Lung (tissue), 12 donors: ENCODE measurements around the gene MDM1. TPM values are rescaled to one million over a fixed set of nuclear protein-coding genes. Genes with fewer than 3 reads are reported as not detected.

ENCODE experiments used
- ATAC-seq: fragments of 200-7000 bp; cut with Tn5 transposase; one replicate; pipeline ENCODE4 v1.9.1; 2020; ENCODE audit warnings: moderate number of reproducible peaks; ENCODE audit not compliant: insufficient read depth, low FRiP score
- DNase-seq, 3 donors: peaks; one replicate each; pipeline ENCODE4 v3.0.0-alpha.2; 2013 to 2017
- H3K27ac ChIP-seq, 2 donors: one replicate each; pipeline ENCODE4 v1.5.1; 2013; ENCODE audit warnings: mild to moderate bottlenecking in 2 of 2, moderate library complexity in 2 of 2, control low read depth in 1 of 2, inconsistent platforms in 1 of 2, low read depth in 1 of 2, low read length in 1 of 2
- H3K27me3 ChIP-seq, 3 donors: one replicate each; pipeline ENCODE4 v1.5.1; 2013; ENCODE audit warnings: low read length in 2 of 3; ENCODE audit not compliant: control insufficient read depth in 3 of 3, insufficient read depth in 3 of 3
- H3K36me3 ChIP-seq, 4 donors: one replicate each; pipeline ENCODE4 v1.5.1; 2013; ENCODE audit warnings: low read length in 4 of 4, mild to moderate bottlenecking in 1 of 4, moderate library complexity in 1 of 4; ENCODE audit not compliant: control insufficient read depth in 4 of 4, insufficient read depth in 4 of 4
- H3K4me1 ChIP-seq, 5 donors: one replicate each; pipeline ENCODE4 v1.5.1; 2013; ENCODE audit warnings: low read length in 5 of 5, mild to moderate bottlenecking in 2 of 5, moderate library complexity in 1 of 5; ENCODE audit not compliant: control insufficient read depth in 5 of 5, insufficient read depth in 5 of 5
- H3K4me3 ChIP-seq: one replicate; pipeline ENCODE4 v1.5.1; 2013; ENCODE audit warnings: mild to moderate bottlenecking, control low read depth, moderate library complexity
- H3K9ac ChIP-seq, 2 donors: one replicate each; pipeline ENCODE4 v1.5.1; 2013; ENCODE audit warnings: low read length in 2 of 2, control low read depth in 1 of 2; ENCODE audit not compliant: insufficient read depth in 1 of 2
- H3K9me3 ChIP-seq, 4 donors: one replicate each; pipeline ENCODE4 v1.5.1; 2013; ENCODE audit warnings: low read length in 3 of 4, mild to moderate bottlenecking in 1 of 4, moderate library complexity in 1 of 4; ENCODE audit not compliant: control insufficient read depth in 4 of 4, insufficient read depth in 3 of 4
- WGBS, 2 donors: extraction: QIAGEN DNeasy Blood & Tissue Kit; methylation state at CpG; one replicate each; pipeline ENCODE4 v1.1.7; 2013; 5-methylcytosine and 5-hydroxymethylcytosine counted together
- polyA plus RNA-seq, 2 donors: library from polyadenylated mRNA; stranded (reverse); fragments of 200-250 nt; gene quantifications; one replicate each; pipeline ENCODE4 v1.2.1, GENCODE V29; 2013
- total RNA-seq, 2 donors: library from RNA; depleted of rRNA in 1 of 2; stranded (reverse); fragments of >200 nt in 1 of 2; gene quantifications; one replicate each; pipeline ENCODE4 v1.2.1, GENCODE V29; 2014 to 2021
- TF ChIP-seq, protein P1 (sequence below): IDR thresholded peaks from 2 replicates; pipeline ENCODE4 v1.5.1; 2012; ENCODE audit warnings: mild to moderate bottlenecking; ENCODE audit errors: control extremely low read depth, extremely low read depth
- donor health status: control.
- donor health status: control.
- donor health status: Bipolar disorder and iron deficiency.
- donor health status: healthy.
- donor health status: DM: yes; HTN: yes; CAD: no.

Gene MDM1
- total and polyA plus RNA-seq, 4 donors, result 6.7 to 29.7 (median 12.4) TPM

DNA sequence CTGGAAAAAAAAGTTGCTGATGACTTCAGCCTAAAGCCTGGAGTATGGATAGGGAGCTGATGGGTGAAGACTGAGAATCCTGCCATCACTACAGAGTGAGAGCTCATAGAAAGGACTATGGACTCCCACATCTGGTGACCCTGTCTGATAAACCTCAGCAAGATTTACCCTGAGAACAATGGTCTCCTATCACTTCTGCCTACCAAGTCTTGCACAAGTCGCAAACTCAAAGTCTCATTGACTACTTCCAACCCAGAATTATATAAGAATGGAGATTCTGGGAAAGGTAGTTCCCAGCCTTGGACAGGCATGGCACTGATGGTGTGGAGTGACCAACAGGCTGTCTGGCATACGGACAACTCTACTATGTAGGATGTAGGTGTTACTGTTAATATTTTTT, 9.7 kb upstream of the MDM1 start:
- Histone ChIP-seq H3K4me1 (no peaks in the 10 kb centered on the region), H3K4me3 (no peak overlapping the region), H3K27me3 (peaks cover 0 to 10% (median 2%) of the 10 kb centered on the region in 3 donors), H3K9ac (no peak overlapping the region), H3K9me3 (no peaks in the 10 kb centered on the region), H3K27ac (no peak overlapping the region), H3K36me3 (no peaks in the 10 kb centered on the region)
- ATAC-seq (no peak), DNase-seq (no peak)
- WGBS, 2 donors, result 92 to 96% methylated on average over 2 of the region's 2 CpGs
- TF ChIP-seq, protein P1, sequence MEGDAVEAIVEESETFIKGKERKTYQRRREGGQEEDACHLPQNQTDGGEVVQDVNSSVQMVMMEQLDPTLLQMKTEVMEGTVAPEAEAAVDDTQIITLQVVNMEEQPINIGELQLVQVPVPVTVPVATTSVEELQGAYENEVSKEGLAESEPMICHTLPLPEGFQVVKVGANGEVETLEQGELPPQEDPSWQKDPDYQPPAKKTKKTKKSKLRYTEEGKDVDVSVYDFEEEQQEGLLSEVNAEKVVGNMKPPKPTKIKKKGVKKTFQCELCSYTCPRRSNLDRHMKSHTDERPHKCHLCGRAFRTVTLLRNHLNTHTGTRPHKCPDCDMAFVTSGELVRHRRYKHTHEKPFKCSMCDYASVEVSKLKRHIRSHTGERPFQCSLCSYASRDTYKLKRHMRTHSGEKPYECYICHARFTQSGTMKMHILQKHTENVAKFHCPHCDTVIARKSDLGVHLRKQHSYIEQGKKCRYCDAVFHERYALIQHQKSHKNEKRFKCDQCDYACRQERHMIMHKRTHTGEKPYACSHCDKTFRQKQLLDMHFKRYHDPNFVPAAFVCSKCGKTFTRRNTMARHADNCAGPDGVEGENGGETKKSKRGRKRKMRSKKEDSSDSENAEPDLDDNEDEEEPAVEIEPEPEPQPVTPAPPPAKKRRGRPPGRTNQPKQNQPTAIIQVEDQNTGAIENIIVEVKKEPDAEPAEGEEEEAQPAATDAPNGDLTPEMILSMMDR, result no peak

DNA sequence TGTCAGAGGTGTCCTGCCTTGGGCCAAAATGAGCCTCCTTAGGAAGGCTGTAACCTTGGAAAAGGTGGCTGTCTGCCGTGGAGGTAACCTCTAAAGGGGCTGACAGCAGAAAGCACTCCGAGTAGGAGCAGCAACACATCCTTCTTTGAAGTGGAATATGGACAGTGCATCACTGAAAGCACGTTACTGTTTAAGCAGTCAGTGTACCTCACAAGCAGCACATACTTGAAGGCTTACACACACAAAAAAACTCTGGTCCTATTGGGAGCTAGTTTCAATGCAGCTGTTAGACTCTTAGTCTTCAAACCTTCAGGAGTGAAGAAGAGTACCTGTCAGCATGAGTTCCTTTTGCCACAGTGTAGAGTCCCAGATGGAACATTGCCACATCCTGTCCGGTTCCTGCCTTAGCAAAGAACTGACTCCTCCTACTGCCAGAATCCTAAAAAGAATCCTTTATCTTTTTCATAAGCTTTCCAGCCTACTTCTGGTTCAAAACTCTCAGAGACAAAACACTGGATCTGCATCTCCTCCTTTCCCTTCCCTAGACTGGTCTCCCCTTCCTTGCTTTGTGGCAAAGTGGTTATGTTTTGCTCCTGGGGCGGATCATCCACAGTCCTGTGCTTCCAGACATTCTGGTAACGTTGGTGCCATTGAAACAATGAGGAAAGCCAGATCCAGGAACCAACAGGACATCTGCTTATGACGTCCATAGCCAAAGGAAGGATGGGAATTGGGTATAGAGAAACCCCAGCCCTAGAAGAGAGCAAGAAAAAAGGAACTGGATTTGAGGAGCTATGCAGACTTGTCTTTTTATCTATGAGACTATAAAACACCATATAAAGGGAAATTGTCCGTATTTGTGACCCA, 8.5 kb upstream of the MDM1 start:
- Histone ChIP-seq H3K36me3 (no peaks in the 10 kb centered on the region), H3K4me3 (no peak overlapping the region), H3K27ac (no peak overlapping the region), H3K27me3 (peaks cover 0 to 10% (median 0%) of the 10 kb centered on the region in 3 donors), H3K4me1 (no peaks in the 10 kb centered on the region), H3K9ac (no peak overlapping the region), H3K9me3 (no peaks in the 10 kb centered on the region)
- DNase-seq (no peak), ATAC-seq (no peak)
- TF ChIP-seq, protein P1, result no peak
- WGBS, 2 donors, result 60 to 64% methylated on average over 8 of the region's 8 CpGs

DNA sequence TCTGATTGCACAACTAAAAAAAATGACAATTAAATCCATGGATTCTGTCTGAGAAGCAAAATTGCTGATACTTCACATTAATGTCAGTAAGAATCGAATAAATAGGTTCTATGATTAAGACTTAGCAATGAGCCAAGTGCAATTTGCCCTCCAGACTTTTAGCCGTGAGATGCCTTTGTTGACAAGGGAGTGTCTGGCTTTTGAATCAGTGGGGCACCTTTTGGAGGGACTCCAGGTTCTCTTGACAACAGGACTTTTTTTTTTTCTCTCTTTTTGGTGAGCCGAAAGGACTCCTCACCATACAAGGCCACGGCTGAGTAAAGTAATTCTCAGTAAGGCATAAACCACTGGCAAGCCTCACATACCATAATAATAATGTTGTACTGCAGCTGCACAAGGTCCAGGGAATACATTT, 4.7 kb upstream of the MDM1 start:
- no peak overlapping the region for H3K9ac ChIP-seq
- ATAC-seq, result no peak
- 58 to 87% methylated on average over 4 of the region's 4 CpGs for WGBS, 2 donors

More for the DNA sequence above, 4.7 kb upstream of the MDM1 start:
- TF ChIP-seq, protein P1, result no peak
- H3K36me3 ChIP-seq, result no peaks in the 10 kb centered on the region
- DNase-seq, result no peak
- no peak overlapping the region for H3K27ac ChIP-seq
- peaks cover 0 to 2% (median 0%) of the 10 kb centered on the region in 5 donors for H3K4me1 ChIP-seq
- H3K9me3 ChIP-seq, result no peaks in the 10 kb centered on the region
- peaks cover 0 to 2% (median 0%) of the 10 kb centered on the region in 3 donors for H3K27me3 ChIP-seq
- H3K4me3 ChIP-seq, result no peak overlapping the region
